Measurements from ENCODE around the gene GPR87. TPM values are rescaled to one million over a fixed set of nuclear protein-coding genes. Genes with fewer than 3 reads are reported as not detected.

The GPR87 gene
- total RNA-seq, 2 donors from 2014 or later: not detected

DNA sequence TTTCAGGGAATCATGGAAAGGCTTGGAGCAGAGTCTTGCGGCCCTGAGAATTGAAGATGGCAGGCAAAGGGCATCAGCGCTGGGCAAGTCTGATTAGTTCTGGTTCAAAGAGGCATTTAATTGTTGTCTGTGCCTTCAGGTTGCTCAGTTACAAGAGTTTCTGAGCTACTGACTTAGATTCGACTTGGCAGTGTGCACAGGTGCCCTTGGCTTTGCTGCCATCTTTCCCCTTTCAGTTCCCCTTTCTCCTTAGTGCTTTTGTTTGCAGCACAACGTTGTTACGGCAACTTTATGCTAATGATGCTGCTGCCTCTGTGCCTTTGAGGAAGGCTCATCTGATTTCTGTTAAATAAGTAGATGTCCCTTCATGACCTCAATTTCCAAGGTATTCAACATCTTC, 50.8 kb downstream of the GPR87 start:
- Mint-ChIP-seq H3K36me3 (ENCODE audit: low read depth) (no peaks in the 10 kb centered on the region), H3K27me3 (ENCODE audit: insufficient read depth) (no peaks in the 10 kb centered on the region), H3K27ac (no peak overlapping the region), H3K4me1 (peaks cover 11% of the 10 kb centered on the region), H3K4me3 (no peak overlapping the region), H3K9me3 (no peaks in the 10 kb centered on the region)
- Histone ChIP-seq H3K4me3 (ENCODE audit: low read length) (no peak overlapping the region), H3K4me1 (ENCODE audit: control insufficient read depth, insufficient read depth, low read length) (no peaks in the 10 kb centered on the region), H3K27me3 (ENCODE audit: control insufficient read depth, insufficient read depth, low read length, poor library complexity, severe bottlenecking) (no peaks in the 10 kb centered on the region), H3K36me3 (ENCODE audit: control insufficient read depth, insufficient read depth, low read length) (no peaks in the 10 kb centered on the region), H3K9ac (ENCODE audit: extremely low read depth, low read length, poor library complexity, severe bottlenecking) (no peak overlapping the region), H3K9me3 (ENCODE audit: control insufficient read depth, low read length) (no peaks in the 10 kb centered on the region), H3K27ac (ENCODE audit: low read depth, low read length) (no peak overlapping the region)
- TF ChIP-seq, protein P1, sequence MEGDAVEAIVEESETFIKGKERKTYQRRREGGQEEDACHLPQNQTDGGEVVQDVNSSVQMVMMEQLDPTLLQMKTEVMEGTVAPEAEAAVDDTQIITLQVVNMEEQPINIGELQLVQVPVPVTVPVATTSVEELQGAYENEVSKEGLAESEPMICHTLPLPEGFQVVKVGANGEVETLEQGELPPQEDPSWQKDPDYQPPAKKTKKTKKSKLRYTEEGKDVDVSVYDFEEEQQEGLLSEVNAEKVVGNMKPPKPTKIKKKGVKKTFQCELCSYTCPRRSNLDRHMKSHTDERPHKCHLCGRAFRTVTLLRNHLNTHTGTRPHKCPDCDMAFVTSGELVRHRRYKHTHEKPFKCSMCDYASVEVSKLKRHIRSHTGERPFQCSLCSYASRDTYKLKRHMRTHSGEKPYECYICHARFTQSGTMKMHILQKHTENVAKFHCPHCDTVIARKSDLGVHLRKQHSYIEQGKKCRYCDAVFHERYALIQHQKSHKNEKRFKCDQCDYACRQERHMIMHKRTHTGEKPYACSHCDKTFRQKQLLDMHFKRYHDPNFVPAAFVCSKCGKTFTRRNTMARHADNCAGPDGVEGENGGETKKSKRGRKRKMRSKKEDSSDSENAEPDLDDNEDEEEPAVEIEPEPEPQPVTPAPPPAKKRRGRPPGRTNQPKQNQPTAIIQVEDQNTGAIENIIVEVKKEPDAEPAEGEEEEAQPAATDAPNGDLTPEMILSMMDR (conservative IDR thresholded peaks at IDR 0.05): no peak
- WGBS, 2 experiments (ENCODE audit: insufficient coverage in 1 of 2, insufficient read length in 1 of 2): 64 to 76% methylated on average over 4 to 5 of the region's 5 CpGs
- peak; percentile 62 for DNase-seq

DNA sequence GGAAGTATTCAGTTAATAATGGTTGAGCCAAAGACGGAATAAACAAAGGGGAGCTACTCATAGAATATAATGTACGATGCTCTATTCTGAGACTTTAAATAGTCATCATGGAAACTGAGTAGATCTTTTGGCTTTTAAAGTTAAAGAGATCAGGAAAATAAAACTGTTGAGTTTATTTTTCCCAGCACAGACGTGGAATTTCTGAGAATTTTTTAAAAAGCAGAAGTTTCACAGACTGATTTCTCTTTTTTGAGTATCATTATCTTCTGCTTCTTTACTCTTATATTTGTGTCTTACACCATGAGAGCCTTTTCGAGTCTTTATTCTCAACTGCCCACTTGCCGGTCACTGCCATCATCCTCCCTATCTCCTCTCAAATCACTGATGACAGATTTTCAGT, 51.5 kb downstream of the GPR87 start:
- no peak overlapping the region for H3K9ac ChIP-seq (ENCODE audit: extremely low read depth, low read length, poor library complexity, severe bottlenecking)
- H3K27ac ChIP-seq (ENCODE audit: low read depth, low read length): no peak overlapping the region
- no peak overlapping the region for H3K4me3 Mint-ChIP-seq
- TF ChIP-seq, protein P1 (conservative IDR thresholded peaks at IDR 0.05): no peak
- H3K36me3 ChIP-seq (ENCODE audit: control insufficient read depth, insufficient read depth, low read length): no peaks in the 10 kb centered on the region
- no peaks in the 10 kb centered on the region for H3K9me3 ChIP-seq (ENCODE audit: control insufficient read depth, low read length)
- H3K27me3 ChIP-seq (ENCODE audit: control insufficient read depth, insufficient read depth, low read length, poor library complexity, severe bottlenecking): no peaks in the 10 kb centered on the region
- no peaks in the 10 kb centered on the region for H3K36me3 Mint-ChIP-seq (ENCODE audit: low read depth)
- no peaks in the 10 kb centered on the region for H3K9me3 Mint-ChIP-seq
- no peak overlapping the region for H3K4me3 ChIP-seq (ENCODE audit: low read length)
- H3K4me1 ChIP-seq (ENCODE audit: control insufficient read depth, insufficient read depth, low read length): no peaks in the 10 kb centered on the region
- no peaks in the 10 kb centered on the region for H3K27me3 Mint-ChIP-seq (ENCODE audit: insufficient read depth)
- 93 to 96% methylated on average over 4 to 5 of the region's 5 CpGs for WGBS, 2 experiments (ENCODE audit: insufficient coverage in 1 of 2, insufficient read length in 1 of 2)
- no peak for DNase-seq
- no peak overlapping the region for H3K27ac Mint-ChIP-seq
- peaks cover 11% of the 10 kb centered on the region for H3K4me1 Mint-ChIP-seq

DNA sequence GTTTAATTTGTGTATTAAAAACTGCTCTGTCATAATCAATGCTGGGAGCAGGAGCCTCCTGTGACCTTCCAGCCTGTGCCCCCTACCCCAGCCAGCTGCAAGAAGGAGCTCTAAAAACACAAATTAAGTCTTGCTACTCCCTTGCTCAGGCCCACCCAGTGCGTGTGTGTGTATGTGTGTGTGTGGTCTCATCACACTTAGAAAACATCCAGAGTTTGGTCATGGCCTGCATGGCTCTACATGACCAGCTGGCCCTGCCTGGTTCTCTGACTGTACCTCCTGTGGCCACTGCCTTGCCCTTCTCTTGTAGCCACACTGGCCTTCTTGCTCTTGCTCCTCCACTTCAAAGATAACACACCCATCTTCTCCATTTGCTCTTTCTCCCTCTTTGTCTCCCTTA, 52.0 kb downstream of the GPR87 start:
- peaks cover 15% of the 10 kb centered on the region for H3K4me1 Mint-ChIP-seq
- Histone ChIP-seq H3K4me3 (ENCODE audit: low read length) (no peak overlapping the region), H3K4me1 (ENCODE audit: control insufficient read depth, insufficient read depth, low read length) (peaks cover under 1% of the 10 kb centered on the region), H3K36me3 (ENCODE audit: control insufficient read depth, insufficient read depth, low read length) (no peaks in the 10 kb centered on the region), H3K27ac (ENCODE audit: low read depth, low read length) (no peak overlapping the region), H3K9ac (ENCODE audit: extremely low read depth, low read length, poor library complexity, severe bottlenecking) (no peak overlapping the region), H3K27me3 (ENCODE audit: control insufficient read depth, insufficient read depth, low read length, poor library complexity, severe bottlenecking) (no peaks in the 10 kb centered on the region), H3K9me3 (ENCODE audit: control insufficient read depth, low read length) (no peaks in the 10 kb centered on the region)
- H3K4me3 Mint-ChIP-seq: no peak overlapping the region
- TF ChIP-seq, protein P1 (conservative IDR thresholded peaks at IDR 0.05): no peak
- H3K36me3 Mint-ChIP-seq (ENCODE audit: low read depth): no peaks in the 10 kb centered on the region
- no peaks in the 10 kb centered on the region for H3K27me3 Mint-ChIP-seq (ENCODE audit: insufficient read depth)
- 94% methylated on average over 1 of the region's 1 CpG; no CpG with 5 or more reads in 1 of the 2 experiments for WGBS, 2 experiments (ENCODE audit: insufficient coverage in 1 of 2, insufficient read length in 1 of 2)
- H3K9me3 Mint-ChIP-seq: no peaks in the 10 kb centered on the region
- no peak overlapping the region for H3K27ac Mint-ChIP-seq
- DNase-seq: no peak

Measured in endodermal cell (in vitro differentiated cells).